GM19351 (cell line): ENCODE measurements around the gene GRAMD2B.
"Not testable (repeated sequence)": the region's sequence is repeated elsewhere in the genome, so short reads cannot be mapped to it uniquely, and the experiment has no call there.

Source experiments
- ATAC-seq: cut with Tn5 transposase; IDR thresholded peaks from one replicate; pipeline ENCODE4 v1.9.1; 2021; ENCODE audit warnings: mild to moderate bottlenecking, moderate library complexity; ENCODE audit not compliant: unreplicated experiment

GRAMD2B gene

DNA sequence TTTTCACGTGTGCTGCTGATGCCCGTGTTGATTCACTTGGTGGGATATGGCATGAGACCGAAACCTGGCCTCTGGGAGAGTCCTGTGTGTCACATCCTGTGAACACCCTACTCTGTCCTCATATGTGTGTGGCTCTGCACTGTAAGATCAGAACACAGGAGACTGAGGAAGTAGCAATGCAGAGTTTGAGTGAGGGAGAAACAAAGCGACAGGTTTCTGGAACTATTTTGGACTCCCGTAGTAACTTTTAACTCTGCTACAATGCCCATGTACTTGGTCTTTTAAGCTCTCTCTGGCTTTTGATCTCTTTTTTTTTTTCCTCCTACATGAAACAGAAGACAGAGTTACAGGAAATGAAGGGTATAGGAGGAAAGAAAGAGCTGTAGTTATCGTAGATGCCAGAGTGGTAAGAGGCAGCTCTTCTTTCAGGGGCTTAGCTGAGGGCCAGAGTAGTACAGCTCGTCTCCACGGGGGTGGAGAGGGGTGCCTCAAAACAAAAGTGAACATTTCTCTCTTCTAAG lies 26.6 kb downstream of the GRAMD2B start:
- ATAC-seq, result peak; percentile 75

DNA sequence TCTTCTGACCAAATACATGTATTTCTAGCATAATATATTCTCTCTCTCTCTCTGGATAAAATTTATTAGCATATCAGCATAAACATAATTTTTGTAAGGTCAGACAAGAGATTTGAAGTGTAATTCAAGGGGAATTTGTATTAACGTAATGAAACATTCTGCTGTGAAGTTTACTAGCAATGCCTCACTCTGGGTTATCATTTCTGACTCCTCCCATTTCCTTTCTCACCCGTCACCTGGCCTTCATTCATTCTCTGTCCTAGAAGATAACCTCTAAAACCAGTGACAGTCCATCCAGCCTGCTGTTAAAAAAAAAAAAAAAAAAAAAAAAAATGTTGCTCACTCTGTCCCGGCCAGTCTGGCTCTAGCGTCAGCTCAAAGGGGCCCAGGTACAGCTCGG lies 27.1 kb downstream of the GRAMD2B start:
- peak; percentile 63 for ATAC-seq

DNA sequence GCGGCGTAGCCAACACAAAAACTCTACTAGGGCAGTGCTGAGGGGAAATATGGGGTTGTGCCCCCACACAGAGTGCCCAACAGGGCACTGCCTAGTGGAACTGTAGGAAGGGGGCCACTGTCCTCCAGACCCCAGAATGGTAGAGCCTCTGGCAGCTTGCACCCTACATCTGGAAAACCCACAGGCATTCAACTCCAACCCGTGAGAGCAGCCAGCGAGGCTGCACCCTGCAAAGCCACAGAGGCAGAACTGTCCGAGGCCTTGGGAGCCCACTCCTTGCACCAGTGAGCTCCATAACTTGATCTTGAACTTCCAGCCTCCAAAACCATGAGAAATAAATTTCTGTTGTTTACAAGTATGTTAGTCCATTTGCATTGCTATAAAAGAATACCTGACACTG lies 27.7 kb downstream of the GRAMD2B start:
- no peak for ATAC-seq

DNA sequence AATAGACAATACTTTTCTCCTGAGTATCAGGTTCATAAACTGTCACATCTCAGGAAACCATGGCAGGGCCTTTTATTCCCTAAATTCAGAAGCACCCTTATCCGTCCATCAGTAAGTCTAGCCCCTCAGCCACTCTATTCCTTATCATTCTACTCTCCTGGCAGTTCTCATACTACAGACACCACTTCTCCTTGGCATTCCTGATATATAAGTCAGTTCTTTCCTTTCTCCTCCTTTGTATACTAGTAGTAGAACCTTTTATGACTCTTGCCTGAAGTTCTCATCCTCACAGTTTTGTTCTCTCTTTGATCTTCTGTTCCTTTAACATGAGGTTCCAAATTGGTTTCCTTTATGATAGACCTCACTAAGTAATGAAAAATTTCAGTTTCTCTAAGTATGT lies 29.3 kb downstream of the GRAMD2B start:
- no peak for ATAC-seq

DNA sequence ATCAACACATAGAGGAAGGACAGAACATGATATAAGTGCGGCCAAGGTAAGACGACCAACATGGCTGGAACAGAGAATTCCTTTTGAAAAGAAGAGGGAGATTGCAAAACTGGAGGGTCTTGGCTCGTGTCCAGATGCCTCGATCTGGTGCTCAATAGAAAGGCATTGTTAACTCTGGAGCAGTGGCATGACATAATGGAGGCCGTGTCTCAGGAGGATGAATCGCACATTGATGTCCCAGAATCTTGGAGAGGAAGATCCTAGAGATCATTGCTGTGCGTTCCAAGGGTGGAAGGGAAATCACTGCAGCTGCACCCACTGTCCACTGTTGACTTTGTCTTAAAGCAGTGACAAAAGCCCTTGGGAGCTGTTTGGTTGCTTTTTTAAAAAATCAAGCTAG lies 30.9 kb downstream of the GRAMD2B start:
- ATAC-seq, result no peak

DNA sequence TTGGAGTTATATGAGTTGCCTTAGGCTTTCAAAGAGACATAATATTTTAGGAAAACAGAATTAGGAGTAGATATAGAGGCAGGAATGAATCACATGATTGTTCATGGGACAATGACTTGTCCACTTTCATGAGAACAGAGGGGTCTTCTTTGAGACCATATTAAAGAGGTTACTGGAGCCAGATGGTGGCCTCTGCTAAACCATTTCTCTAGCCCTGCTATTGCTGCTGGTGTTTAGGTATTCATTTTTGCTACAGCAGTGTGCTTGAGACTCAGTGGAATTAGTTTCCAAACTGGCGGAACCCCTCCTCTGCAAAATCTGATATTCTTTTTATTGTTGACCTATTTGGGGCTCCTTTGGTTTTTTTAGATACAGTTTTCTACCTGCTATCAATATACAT lies 31.3 kb downstream of the GRAMD2B start:
- ATAC-seq, result no peak

DNA sequence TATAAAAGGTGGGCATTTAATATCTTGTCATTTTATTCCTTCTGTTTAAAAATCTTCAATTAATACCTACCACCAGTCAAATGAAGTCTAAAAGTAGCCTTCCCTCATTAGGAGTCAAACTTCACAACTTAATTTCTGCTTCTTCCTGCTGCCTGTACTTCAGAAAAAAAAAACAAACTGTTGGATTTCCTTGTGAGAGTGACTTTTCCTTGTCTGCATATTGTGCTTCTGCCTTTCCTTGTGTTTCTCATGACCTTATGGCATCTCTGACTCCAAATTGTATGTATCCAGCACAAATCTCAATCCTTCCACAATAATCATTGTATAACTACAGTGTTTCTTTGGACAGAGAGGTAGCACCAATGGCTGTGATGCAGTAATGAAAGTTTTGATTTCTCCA lies 32.1 kb downstream of the GRAMD2B start:
- ATAC-seq, result no peak

DNA sequence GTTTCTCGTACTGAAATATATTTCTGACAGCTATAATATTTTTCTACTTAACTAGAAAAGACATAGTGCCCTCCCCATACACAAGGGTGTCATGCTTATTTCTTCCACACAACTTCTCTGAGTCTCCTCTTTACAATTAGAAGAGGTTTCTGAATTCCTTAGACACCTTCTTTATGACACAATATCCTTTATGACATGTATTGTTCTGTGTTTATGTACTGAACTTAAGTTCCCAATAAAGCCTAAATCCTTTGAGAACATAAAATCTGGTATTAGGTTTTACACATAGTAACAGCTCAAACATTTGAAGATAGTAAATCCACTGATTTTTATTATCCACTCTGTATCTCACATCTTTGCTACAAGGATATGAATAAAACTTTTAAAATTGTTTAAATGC lies 32.5 kb downstream of the GRAMD2B start:
- ATAC-seq, result no peak

DNA sequence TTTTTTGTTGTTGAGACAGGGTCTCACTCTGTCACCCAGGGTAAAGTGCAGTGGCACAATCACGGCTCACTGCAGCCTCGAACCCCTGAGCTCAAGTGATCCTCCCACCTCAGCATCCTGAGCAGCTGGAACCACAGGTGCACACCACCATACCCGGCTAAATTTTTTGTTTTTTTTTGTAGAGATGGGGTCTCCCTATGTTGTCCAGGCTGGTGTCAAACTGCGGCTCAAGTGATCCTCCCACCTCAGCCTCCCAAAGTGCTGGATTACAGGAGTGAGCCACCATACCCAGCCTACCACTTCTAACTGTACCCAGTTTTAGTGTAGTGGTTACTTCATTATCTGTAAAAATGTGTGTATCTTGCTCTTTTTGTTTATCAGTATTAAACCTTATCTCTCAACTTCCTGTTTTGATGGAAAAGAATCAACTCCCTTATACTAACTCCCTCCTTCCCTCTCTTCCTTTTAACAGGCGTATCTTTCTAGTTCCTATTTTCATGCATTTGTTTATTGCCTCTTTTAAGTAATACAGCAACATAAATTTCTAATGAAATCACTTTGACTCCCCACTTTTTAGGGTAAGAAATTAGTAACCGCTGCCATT lies 33.1 kb downstream of the GRAMD2B start:
- ATAC-seq, result no peak

DNA sequence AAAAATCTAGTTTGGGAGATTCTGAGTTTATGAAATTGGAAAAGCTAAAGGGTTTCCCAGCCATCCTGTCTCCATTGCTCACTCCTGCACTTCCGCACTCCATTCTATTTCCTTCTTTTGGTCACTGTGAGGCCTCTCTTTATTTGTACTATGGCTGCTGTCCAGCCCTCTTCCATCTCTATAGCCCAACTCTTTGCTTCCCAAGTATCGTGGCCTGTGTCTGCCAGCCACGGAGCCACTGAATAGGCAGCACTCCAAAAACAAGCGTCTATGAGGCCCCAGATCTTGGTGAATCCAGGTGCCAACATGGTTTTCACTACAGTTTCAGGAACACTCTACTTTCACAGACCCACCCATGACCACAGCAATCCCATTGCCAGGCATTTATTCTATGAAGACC lies 37.2 kb downstream of the GRAMD2B start:
- no peak for ATAC-seq

DNA sequence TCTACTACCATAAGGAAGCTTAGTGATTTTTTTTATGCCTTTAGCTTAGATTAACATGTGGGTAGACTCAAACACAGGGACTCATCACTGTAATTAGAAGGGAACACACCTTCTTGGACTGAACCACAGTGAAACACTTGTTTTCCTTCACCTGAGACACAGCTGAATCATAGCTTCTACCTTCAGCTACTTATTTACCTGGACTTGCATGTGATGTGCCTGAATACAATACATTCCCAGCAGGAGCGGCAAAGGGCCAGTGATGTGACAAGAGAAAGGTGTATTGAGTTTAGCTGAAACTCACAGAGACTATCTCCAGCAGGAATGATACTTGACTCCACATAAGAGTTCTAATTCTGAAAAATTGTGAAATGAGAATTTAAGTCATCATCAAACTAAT lies 37.8 kb downstream of the GRAMD2B start:
- no peak for ATAC-seq

DNA sequence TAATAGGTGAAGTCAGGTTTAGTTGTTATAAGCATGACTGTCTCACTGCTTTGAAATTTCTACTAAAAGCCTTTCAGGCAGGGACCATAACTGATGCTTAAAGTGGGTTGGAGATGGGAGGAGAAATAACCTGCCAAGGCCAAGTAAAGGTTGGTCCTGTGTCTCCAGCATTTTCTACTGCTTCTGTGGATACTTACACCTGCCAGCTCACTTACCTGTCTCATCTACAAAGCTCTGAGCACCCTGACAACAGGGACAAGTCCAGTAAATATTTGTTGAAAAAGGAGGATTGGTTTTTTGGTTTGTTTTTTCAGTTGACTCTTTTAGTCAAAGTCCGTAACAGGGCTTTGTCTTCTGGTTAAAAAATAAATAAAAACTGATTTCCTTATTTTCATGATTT lies 38.6 kb downstream of the GRAMD2B start:
- peak; percentile 11 for ATAC-seq

DNA sequence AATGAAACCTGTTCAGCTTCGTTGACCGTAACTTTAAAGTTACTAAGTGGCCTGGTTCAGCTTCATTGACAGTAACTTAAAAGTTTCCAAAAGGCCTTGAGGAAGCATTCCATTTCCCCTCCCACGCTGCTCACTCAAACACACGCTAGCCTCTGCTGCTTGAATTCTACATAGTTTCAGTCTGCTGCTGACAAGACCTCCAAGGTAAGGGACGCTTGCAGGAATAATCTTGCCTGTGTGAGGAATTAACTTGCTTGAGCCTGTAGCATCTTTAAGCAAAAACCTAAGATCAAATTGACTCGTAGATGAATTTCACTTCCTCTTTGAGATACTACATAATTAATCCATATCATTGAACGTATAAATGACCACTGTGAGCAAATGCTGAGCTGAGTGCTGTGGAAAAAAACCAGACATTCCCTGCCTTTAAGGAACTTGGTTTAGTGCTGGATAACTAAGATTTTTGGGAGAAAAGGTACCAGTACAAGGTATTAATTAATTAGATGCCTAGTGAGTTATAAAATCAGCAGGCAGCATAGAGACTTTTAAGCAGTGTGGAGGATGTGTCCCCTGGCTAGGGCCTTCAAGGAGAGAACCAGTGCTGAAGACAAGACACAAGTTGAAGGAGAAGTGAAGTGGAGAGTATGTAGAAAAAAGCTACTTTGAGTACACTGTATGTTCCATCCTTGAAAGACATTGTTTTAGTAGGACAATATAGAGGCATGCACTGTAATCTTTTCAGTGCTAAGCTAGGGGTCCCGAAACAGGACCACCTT lies 39.2 kb downstream of the GRAMD2B start:
- peak; percentile 67 for ATAC-seq

DNA sequence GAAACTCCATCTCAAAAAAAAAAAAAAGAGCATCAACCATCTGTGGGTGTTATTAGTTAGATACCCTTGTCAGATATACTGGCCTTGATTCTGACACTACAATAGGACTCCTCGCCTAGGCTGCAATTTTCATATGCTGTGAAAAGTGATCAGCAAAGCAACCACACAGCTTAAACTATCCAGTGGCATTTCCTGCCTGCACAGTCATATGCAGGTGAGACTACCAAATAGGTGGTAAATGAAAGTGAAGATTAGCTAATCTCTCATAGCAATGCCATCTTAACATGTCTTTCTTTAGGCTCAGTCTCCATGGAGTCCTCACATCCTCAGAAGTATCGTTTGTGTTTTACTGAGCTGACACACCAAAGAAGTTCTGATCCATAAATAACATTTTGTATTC lies 40.8 kb downstream of the GRAMD2B start:
- ATAC-seq, result peak; percentile 18

DNA sequence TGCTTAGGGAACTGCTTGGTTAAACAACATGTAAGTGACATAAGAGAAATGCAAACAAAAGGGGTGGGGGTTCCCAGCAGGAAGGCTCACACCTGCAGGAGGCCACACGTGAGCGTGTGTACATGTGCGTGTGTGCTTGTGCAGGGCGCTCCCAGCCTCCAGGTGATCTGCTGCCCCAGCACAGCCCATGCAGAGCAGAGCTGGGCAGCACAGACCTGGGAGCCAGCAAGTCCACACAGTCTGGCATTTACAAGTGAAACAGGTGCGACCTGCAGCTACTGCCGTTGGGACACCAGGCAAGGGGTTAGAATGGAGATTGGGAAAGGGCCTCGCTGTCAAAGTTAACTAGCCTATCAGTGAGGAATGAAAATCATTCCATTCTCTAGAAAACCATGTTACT lies 41.8 kb downstream of the GRAMD2B start:
- no peak for ATAC-seq

DNA sequence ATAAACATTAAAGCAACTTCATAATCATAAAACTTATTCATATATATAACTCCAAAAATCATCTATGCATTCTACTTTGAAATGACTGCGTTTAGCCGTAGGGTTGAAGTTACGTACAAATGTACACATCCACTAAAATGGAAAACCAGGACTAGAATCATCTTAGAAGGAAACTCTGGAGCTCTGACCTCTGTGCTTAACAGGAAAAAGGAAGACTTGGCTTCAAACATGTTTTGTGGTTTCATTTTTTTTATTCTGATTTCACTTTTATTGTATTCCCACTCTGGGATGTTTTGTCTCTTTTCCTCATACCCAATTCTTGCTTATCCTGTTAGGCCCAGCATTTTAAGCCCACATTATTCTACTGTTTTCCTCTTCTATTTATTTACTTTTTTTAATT lies 44.9 kb downstream of the GRAMD2B start:
- ATAC-seq, result no peak

DNA sequence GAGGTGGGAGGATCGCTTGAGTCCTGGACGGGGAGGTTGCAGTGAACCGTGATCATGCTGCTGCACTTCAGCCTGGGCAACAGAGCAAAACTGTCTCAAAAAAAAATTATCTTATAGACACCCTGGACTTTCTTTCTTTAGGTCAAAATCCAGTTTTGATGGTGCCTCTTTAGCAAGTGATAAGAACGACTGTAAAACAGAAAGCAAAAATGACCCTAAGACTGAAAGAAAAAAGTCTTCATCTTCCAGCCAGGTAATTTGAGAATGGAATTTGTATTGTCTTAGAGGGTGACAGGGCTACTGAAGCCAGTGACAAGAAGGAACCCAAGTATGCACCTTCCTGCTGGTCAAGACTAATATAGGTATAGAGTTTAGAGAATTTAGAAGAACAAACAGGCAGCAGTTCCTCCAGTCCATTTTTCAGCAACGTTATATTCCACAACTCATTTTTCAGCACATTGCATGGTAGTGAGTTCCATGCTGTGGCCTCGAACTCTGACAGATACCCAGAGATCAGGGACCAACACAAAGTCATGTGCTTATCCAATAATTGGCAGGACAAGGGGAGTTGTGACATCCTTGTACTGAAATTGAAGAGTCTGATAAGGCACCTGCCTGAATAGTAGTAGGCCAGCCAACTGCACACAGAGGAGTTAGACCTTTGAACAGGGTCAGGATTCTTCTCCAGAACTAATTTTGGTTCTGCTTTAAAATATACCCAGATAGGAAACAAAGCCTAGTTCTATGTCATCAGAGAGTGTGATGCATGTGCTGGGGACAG lies 46.5 kb downstream of the GRAMD2B start:
- ATAC-seq, result no peak

DNA sequence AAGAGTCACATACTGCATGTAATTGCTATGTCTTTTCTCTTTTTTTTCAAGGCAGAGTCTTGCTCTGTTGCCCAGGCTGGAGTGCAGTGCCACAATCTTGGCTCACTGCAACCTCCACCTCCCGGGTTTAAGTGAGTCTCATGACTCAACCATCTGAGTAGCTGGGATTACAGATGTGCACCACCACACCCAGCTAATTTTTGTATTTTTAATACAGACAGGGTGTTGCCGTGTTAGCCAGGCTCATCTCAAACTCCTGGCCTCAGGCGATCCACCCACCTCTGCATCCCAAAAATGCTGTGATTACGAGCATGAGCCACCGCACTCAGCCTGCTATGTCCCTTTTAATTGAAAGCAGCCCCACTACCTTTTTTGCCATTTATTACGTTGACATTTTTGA lies 47.3 kb downstream of the GRAMD2B start:
- ATAC-seq, result not testable (repeated sequence)

DNA sequence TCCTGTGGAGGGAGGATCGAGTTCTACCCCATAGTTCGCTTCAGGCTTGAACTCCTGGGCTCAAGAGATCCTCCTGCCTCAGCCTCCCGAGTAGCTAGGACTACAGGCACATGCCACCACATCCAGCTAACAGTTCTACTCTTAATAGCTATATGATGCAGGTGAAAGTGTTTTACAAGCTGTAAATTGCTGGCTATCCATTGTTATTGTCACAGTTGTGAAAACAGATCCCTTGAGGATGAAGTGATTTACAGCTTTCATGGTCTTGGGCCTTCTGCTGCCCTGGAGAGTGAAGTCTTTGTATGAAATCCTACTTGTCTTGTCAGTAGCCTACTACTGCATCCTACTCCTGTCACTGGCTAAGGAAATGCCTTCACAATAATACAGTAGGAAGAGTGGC lies 48.0 kb downstream of the GRAMD2B start:
- no peak for ATAC-seq

DNA sequence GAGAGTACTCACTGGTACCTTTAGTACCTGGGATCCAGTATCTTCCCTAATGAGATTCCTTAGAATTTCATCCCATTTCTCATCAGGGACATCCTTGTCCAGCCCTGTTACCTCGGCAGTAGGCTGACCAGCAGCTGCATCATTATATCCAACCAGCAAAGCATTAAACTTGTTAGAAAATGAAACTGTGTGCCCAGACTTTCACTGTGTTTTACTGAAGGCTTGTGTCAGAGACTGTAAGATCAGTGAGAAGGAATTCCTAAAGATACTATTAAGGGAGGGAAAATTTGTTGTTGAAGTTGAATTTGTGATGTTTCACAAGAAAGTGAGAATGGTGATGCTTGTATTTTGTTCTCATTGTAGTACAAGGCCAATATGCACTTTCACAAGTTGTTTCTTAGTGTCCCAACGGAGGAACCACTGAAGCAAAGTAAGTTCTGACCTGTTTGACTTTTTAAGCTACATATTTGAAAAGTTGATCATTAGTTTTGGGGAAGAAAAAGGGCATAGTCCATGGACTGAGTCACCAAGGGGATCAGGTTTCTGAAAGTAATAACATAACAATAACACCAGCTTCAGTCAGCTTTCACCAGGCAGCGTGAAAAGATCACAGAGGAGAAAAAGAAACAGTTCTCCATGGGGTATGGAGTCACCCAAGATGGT lies 48.8 kb downstream of the GRAMD2B start:
- ATAC-seq, result no peak

DNA sequence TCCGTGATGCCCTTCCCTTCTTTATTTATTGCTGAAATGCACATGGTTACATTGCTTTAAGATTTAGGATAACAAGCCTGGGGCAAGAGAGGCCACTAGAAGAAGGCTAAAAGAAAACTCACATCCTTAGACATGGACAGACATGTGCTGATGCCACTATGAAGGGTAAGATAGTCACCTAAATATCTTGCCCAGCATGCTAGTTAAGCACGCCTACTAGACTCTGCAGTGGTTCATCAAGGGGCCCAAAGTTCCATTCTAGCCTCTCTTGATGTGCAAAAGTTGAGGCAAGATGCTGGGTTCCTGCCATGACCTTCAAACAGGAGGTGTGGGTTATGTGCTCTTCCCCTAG lies 49.3 kb downstream of the GRAMD2B start:
- no peak for ATAC-seq
